ENCODE results near the gene MEA1.
"Not testable (repeated sequence)": the region's sequence is repeated elsewhere in the genome, so short reads cannot be mapped to it uniquely, and the experiment has no call there.

MEA1 gene

GRCh38 chr6:43013843-43014433, at the start of gene MEA1, which contains the start of gene KLHDC3:
TSS of gene MEA1 (minus strand) at chr6:43013946. CDS start at chr6:43013813, 133 bp downstream.
TSS of gene KLHDC3 (plus strand) at chr6:43014249. CDS start at chr6:43017193, 2,944 bp downstream.
- peak; percentile 98 to 99 (median 99) for DNase-seq (ENCODE audit: low read depth in 3 of 3)

DNA sequence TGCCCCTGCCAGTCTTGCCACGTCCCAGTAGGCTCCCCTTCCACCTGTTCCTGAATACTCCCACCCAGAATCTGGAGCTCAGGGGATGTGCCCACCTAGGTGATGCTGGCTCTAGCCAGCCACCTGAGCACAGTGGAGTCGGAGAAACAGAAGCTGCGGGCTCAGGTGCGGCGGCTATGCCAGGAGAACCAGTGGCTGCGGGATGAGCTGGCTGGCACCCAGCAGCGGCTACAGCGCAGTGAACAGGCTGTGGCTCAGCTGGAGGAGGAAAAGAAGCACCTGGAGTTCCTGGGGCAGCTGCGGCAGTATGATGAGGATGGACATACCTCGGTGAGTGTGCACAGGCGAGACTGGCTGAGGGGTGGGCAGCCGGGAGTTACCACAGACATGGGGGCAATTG, 49.1 kb upstream of the MEA1 start:
- no peak for DNase-seq (ENCODE audit: low read depth in 3 of 3)

- no peak for DNase-seq (ENCODE audit: low read depth in 3 of 3)
Measured at GRCh38 chr6:43061861-43062260, 48.1 kb upstream of the MEA1 start.

DNA sequence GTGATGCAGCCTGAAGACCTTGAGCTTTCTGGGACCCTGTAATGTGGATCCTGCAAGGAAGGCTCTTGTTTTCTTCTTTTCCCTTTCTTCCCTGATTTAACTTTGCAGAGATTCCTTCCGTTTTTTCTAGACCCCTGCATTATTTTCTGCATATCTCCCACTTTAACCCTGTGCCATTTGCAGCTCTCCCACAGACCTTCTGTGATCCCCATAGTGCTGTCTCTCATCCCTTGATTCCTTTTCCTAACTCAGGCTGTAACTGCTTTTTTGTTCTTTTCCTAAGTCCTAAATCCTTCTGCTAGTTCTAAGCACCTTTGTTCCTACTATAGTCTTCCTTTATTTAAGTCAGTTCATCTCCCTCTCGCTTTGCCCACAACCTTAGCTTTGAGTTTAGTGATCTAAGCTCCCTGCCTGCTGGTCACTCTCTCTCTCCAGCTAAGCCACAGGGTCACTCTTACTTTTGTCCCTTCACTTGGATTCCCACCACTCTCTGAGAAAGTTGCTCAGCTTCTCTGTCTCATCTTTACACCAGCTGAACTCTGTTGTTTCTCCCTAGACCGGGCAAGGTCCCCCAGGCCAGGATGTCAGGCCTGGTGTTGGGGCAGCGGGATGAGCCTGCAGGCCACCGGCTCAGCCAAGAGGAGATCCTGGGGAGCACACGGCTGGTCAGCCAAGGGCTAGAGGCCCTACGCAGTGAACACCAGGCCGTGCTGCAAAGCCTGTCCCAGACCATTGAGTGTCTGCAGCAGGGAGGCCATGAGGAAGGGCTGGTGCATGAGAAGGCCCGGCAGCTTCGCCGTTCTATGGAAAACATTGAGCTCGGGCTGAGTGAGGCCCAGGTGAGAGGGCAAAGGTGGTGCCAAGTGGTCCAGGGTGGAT, 47.2 kb upstream of the MEA1 start:
- DNase-seq (ENCODE audit: low read depth in 3 of 3) = no peak

- DNase-seq (ENCODE audit: low read depth in 3 of 3) = no peak
Measured at GRCh38 chr6:43060034-43060754, 46.4 kb upstream of the MEA1 start.

DNA sequence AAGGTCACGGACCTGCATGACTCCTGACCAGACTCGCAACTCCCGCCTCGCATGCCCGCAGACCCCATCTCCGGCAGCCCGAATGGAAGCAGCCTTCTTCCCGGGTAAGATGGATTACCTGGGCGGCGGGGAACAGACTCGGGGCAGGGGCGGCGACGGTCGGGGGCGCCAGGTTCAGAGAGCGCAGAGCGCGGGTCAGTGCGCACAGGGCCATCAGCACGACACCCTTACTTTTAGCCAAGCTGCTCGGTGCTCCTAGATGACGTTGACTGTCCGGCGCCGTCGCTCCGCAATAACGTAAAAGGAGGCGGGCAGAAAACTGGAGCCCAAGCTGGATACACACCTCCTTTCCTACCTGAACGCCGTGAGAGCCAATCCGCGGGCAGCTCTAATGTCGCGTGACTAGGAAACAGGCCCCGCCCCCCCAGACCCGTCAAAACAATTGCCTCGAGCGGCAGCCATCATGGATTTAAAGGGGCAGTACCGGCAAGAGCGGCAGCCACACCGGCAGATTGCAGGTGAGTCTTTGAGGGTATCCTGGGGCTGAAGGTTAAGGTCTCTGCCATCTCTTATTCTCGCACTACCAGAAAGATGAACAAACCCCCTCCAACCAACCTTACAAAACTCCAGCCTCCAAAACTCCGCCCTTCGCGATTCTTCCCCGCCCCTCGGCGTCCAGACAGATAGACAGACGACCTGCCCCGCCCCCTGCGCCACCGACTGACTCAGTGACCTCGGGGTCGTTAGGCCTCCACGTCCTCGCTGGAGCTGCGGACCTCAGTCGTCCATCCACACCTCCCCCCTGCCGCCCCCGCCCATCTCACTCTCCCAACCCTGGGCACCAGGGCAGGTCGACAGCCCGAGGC, 45.7 kb upstream of the MEA1 start, which contains the start of the genes KLC4 and MRPL2:
TSS of gene KLC4 (plus strand) at position 464 of the 866 bp plus-strand sequence. CDS start 1,705 bp downstream, outside the sequence.
TSS of gene MRPL2 (minus strand) at position 267 of the 866 bp plus-strand sequence. CDS start at position 214, 53 bp downstream.
- peak; percentile 96 for DNase-seq (ENCODE audit: low read depth in 3 of 3)

DNA sequence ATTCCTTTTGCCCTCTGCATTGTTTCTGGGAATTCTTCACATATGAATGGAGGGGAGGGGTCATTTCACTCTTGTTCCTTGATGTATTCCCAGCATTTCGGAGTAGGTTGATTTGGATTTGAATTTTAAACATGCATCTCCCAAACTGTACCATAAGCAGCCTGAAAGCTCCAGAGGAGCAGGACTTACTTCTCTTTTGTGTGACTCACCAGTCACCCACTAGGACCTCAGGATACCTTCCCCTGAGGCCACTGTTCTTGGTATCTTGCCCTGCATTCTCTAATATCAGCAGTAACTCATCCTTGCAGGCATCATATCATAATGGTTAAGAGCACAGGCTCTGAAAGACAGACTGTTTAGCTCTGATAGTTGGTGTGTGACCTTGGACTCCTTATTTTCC, 44.8 kb upstream of the MEA1 start:
- DNase-seq (ENCODE audit: low read depth in 3 of 3) = no peak

GRCh38 chr6:43055966-43056365, 42.2 kb upstream of the MEA1 start:
- DNase-seq (ENCODE audit: low read depth in 3 of 3) = no peak

- no peak for DNase-seq (ENCODE audit: low read depth in 3 of 3)
Measured at GRCh38 chr6:43054206-43054943, 40.6 kb upstream of the MEA1 start.

- peak; percentile 81 to 88 (median 85) for DNase-seq (ENCODE audit: low read depth in 3 of 3)
Measured at GRCh38 chr6:43053545-43054205, 39.9 kb upstream of the MEA1 start, which contains the start of gene CUL7. TSS of gene CUL7 (minus strand) at chr6:43053851. CDS start at chr6:43052788, 1,063 bp downstream.

- no peak for DNase-seq (ENCODE audit: low read depth in 3 of 3)
Measured at GRCh38 chr6:43052842-43053544, 39.2 kb upstream of the MEA1 start.

DNA sequence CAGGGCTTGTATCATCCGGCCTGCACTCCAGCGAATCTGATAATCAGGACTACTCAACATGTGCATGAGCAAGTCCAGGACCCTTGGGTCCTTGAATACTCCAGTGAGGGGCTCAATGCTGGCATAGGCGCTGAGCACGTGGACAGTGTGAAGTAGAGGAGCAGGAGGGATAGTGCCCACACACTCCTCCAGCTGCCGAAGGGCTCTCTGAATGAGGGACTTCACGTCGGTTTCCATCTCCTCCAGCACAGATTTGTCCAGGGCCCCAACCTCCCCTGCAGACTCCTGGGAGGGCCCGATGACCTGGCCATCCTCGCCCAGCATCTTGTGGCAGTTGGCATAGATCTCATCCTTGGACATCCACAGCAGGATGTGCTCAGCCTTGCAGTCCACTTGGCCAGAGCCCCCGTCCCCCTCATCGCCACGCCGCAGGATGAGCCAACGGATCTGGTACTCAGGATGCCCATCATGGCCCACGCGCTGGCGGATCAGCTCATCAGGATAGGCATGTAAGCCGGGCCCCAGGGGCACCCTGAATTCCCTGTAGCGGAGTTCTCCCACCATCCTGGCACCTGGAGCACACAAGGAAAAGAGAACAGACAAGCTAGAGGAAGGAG, 38.6 kb upstream of the MEA1 start:
- DNase-seq (ENCODE audit: low read depth in 3 of 3) = no peak

DNA sequence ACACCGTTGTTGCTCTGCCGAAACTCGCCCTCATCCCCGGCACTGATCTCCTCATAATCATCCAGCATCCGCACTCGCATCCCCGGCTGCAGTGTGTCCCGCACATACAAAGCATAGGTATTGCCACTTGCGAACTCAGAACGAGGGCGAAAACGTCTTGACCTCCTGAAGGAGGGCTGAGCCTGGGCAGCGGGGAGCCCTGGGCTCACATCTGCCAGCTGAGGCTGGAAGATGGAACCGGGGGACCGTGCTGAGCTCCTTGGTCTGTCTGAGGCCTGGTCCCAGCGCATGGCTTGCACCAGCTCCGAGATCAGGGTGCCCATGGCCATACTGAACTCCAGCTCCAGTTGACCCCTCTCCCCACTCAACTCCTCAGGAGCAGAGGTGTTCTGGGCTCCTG, 37.2 kb upstream of the MEA1 start:
- DNase-seq (ENCODE audit: low read depth in 3 of 3) = no peak

- no peak for DNase-seq (ENCODE audit: low read depth in 3 of 3)
Measured at GRCh38 chr6:43047998-43048397, 34.3 kb upstream of the MEA1 start.

DNA sequence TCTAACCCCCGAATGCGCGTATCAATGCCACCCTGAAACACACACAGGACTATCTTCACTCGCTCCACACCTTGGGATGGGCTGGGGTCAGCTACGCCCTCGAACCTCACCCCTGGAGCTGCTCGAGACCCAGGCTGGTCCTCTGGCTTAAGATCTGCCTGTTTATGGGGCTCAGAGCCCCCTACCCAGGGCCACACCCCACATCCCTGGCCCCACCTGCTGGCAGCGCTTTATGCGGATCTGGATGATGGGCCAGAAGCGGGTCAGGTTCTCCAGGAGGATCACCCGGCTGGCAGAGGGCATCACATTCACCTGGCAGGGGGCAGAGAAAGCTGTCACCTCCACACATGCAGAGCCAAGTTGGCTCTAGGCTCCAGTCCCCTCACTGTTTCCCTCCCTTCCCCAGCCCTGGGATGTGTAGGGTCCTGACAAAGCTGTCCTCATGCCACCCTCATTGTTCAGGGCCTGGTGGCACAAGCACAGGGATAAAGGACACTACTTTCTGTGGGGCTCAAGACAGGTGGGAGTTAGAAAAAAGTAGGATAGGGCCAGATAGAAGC, 31.7 kb upstream of the MEA1 start:
- no peak for DNase-seq (ENCODE audit: low read depth in 3 of 3)

DNA sequence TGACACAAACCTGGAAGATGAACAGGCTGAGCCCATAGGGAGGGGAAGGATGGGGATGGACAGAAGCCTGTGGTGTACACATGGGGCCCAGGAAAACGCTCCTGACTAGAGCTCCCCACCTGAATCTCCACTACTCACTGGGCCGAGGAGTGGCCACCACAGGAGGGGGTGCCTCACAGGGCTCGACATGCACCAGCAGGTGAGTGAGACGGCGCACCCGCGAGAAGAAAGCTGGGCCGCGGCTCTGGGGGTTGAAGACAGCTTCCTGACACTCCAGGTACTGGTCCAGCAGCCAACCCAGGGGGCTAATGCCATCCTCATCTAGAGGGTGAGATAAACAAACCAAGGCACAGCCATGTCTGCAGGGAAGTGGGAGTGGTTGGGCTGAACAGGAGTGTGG, 29.6 kb upstream of the MEA1 start:
- DNase-seq (ENCODE audit: low read depth in 3 of 3) = no peak

DNA sequence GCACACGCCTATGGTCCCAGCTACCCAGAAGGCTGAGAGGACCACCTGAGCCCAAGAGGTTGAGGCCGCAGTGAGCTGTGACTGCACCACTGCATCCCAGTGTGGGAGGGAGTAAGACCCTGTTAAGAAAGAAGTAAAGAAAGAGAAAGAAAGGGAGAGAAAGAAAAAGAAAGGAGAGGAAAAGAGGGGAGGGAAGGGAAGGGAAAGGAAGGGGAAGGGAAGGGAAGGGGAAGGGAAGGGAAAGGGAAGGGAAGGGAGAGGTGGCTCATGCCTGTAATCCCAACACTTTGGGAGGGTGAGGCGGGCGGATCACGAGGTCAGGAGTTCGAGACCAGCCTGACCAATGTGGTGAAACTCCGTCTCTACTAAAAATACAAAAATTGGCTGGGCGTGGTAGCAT, 27.7 kb upstream of the MEA1 start:
- DNase-seq (ENCODE audit: low read depth in 3 of 3) = not testable (repeated sequence)

- no peak for DNase-seq (ENCODE audit: low read depth in 3 of 3)
Measured at GRCh38 chr6:43040542-43041257, 27.0 kb upstream of the MEA1 start.

Measured in stimulated activated CD4-positive, alpha-beta T cell treated with anti-CD3 and anti-CD28 coated beads, TNF-alpha, amount 100 ng/mL, for 48 hours (primary cell).